ENCODE measurements around the gene PFKFB4.

PFKFB4 gene

DNA sequence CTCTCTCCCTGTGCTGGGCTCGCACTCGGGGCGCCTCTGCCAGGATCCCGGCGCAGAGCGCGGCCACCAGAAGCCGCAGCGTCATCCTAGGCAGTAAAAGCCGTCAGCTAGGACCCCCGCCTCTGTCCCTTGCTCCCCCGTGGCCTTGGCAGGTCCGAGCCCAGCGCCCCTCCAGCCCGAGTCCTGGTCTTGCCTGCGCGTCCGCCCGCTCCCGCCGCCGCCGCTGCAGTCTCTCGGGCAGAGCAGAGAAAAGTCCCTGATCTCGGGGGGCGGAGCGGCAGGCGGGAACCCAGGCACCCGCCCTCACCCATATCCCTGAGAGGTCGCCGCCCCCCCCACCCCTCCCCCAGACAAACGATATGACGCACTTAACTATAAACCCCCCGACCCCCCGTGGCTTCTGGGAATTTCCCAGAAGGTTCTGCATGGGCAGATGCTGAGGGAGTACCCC lies 38.5 kb upstream of the PFKFB4 start, which contains the start of gene COL7A1:
Gene COL7A1 (minus strand): TSS at position 255 of the 451 bp plus-strand sequence. CDS start 170 bp downstream, at position 85.
- Histone ChIP-seq H3K27ac (no peak within 1 kb of the TSS), H3K36me3 (peaks cover 36% of the 10 kb centered on the region), H3K4me1 (ENCODE audit: control insufficient read depth in 1 of 2, insufficient read depth in 1 of 2, low read depth in 1 of 2, low read length in 1 of 2) (no peaks in the 10 kb centered on the region), H3K27me3 (peaks cover 67% of the 10 kb centered on the region), H3K4me3 (ENCODE audit: low read depth in 1 of 2, low read length in 1 of 2) (no peak within 1 kb of the TSS), H3K9me3 (no peaks in the 10 kb centered on the region)
- TF ChIP-seq, protein P1, sequence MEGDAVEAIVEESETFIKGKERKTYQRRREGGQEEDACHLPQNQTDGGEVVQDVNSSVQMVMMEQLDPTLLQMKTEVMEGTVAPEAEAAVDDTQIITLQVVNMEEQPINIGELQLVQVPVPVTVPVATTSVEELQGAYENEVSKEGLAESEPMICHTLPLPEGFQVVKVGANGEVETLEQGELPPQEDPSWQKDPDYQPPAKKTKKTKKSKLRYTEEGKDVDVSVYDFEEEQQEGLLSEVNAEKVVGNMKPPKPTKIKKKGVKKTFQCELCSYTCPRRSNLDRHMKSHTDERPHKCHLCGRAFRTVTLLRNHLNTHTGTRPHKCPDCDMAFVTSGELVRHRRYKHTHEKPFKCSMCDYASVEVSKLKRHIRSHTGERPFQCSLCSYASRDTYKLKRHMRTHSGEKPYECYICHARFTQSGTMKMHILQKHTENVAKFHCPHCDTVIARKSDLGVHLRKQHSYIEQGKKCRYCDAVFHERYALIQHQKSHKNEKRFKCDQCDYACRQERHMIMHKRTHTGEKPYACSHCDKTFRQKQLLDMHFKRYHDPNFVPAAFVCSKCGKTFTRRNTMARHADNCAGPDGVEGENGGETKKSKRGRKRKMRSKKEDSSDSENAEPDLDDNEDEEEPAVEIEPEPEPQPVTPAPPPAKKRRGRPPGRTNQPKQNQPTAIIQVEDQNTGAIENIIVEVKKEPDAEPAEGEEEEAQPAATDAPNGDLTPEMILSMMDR (IDR thresholded peaks at IDR 0.05) = no peak

DNA sequence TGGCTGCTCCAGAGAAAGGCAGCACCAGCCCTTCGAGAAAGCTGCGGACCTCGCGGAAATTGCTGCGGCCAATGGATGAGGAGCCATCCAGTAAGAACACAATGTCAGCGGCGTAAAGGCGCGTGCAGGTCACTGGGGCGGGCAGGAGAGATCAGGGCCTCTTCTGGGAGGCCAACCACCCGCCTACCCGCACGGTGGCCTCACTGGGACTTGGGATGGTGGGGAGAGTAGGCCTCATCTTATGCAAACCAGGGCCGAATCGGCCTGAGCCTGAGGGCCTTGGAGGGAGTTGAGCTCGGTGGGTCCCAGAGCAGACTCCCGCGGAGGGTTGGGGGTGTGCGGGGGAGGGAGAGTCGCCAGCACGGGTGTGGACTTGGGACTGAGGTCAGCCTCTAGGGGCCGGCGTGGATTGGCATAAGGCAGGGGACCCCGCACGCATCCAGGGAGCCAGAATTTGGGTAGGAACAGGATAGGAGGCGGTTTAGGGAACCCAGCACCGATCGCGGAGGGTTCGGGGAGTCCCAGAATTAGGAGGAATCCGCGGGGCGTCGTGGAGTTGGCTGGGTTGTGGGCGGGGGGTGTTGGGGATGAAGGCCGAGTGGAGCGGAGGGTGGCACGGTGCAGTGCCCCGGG lies 37.9 kb upstream of the PFKFB4 start:
- Histone ChIP-seq H3K27ac (no peak overlapping the region), H3K9me3 (no peaks in the 10 kb centered on the region), H3K27me3 (peaks cover 73% of the 10 kb centered on the region), H3K4me3 (ENCODE audit: low read depth in 1 of 2, low read length in 1 of 2) (no peak overlapping the region), H3K36me3 (peaks cover 31% of the 10 kb centered on the region), H3K4me1 (ENCODE audit: control insufficient read depth in 1 of 2, insufficient read depth in 1 of 2, low read depth in 1 of 2, low read length in 1 of 2) (no peaks in the 10 kb centered on the region)
- TF ChIP-seq, protein P1 (IDR thresholded peaks at IDR 0.05) = no peak

DNA sequence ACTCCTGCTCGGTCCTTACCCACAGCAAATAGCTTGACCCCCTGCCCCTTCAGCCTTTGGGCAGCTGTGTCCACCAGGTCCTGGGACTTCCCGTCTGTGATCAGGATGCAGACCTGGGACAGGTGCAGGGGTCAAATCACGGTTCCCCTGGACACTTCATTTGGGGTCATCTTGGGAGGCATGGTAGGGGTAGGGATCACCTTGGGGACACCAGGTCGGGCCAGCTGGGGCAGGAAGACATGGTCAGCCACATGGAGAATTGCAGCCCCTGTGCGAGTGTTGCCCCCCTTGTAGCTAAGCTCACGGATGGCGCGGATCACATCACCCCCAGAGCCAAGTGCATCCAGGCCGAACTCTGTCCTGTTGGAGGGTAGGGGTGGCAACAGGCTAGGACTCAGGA lies 36.7 kb upstream of the PFKFB4 start:
- H3K27ac ChIP-seq = no peak overlapping the region
- TF ChIP-seq, protein P1 (IDR thresholded peaks at IDR 0.05) = no peak
- H3K27me3 ChIP-seq = peaks cover 85% of the 10 kb centered on the region
- no peaks in the 10 kb centered on the region for H3K9me3 ChIP-seq
- H3K4me1 ChIP-seq (ENCODE audit: control insufficient read depth in 1 of 2, insufficient read depth in 1 of 2, low read depth in 1 of 2, low read length in 1 of 2) = no peaks in the 10 kb centered on the region
- H3K36me3 ChIP-seq = peaks cover 19% of the 10 kb centered on the region
- H3K4me3 ChIP-seq (ENCODE audit: low read depth in 1 of 2, low read length in 1 of 2) = no peak overlapping the region

DNA sequence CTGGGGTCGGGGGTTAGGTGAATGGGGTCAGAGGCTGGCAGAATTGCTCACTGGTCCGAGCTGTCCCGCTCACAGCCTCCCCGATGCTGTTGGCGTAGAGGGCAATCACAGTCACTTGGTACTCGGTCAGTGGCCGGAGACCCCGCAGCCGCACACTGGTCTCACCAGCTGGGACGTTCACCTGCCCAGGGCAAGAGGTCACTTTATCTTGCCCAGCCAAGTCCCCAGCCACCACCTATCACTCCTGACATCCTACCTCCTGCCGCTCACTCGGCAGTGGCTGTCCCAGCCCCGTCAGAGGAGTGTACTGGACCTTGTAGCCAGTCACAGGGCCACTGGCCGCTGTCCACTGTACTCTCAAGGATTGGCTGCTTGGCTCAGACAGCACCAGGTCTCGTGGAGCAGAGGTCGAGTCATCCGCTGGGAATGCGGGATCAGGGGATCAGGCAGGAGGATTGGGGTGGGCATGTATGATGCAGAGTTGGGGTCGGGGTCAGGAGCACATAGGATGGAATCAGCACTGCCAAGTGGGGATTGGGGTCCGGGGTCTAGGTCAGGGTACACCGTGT lies 36.0 kb upstream of the PFKFB4 start:
- no peaks in the 10 kb centered on the region for H3K9me3 ChIP-seq
- TF ChIP-seq, protein P1 (IDR thresholded peaks at IDR 0.05) = no peak
- H3K36me3 ChIP-seq = peaks cover 11% of the 10 kb centered on the region
- H3K27me3 ChIP-seq = peaks cover 92% of the 10 kb centered on the region
- H3K27ac ChIP-seq = no peak overlapping the region
- no peak overlapping the region for H3K4me3 ChIP-seq (ENCODE audit: low read depth in 1 of 2, low read length in 1 of 2)
- H3K4me1 ChIP-seq (ENCODE audit: control insufficient read depth in 1 of 2, insufficient read depth in 1 of 2, low read depth in 1 of 2, low read length in 1 of 2) = no peaks in the 10 kb centered on the region

DNA sequence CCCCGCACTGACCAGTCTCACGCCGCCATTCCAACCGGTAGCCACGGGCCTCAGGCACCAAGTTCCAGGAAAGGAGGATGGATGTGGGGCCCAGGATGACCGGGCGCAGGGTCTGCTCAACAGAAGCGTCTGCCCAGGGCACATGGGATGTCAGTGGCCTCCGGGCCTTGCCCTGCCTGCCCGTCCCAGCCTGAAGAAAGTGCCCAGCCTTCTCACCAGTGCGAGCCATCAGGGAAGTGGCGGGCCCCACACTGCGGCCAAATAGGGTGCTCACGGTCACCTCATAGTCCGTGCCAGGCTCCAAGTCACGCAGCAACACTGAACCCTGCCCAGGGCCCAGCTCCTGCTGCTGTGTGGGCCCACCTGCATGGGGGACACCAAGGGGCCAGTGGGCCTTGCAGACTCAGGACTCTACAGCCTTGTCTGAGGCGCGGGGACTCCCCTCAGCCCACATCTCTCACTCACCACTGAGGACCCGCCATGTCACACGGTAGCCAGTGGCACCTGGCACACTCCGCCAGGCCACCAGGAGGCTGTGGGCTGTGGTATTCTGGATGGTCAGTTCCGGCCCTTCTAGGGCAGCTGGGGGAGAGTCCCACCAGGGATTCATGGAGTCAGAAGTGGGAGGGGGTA lies 35.4 kb upstream of the PFKFB4 start:
- Histone ChIP-seq H3K4me1 (ENCODE audit: control insufficient read depth in 1 of 2, insufficient read depth in 1 of 2, low read depth in 1 of 2, low read length in 1 of 2) (no peaks in the 10 kb centered on the region), H3K27me3 (peaks cover 92% of the 10 kb centered on the region), H3K9me3 (no peaks in the 10 kb centered on the region), H3K4me3 (ENCODE audit: low read depth in 1 of 2, low read length in 1 of 2) (no peak overlapping the region), H3K27ac (no peak overlapping the region), H3K36me3 (peaks cover 5% of the 10 kb centered on the region)
- TF ChIP-seq, protein P1 (IDR thresholded peaks at IDR 0.05) = no peak

All from neutrophil (primary cell).